Activated naive CD4-positive, alpha-beta T cell treated with anti-CD3 and anti-CD28 coated beads, Interleukin-2, amount 50 U/mL, for 24 hours (primary cell): ENCODE measurements around the gene TRMT61A.

Experiments
- H3K27ac Mint-ChIP-seq: one replicate; pipeline ENCODE4 v1.8.0; 2021; ENCODE audit warnings: mild to moderate bottlenecking, mixed read lengths
- H3K27me3 Mint-ChIP-seq: one replicate; pipeline ENCODE4 v1.8.0; 2021; ENCODE audit warnings: mixed read lengths
- H3K36me3 Mint-ChIP-seq: one replicate; pipeline ENCODE4 v1.8.0; 2021; ENCODE audit warnings: mixed read lengths
- H3K4me1 Mint-ChIP-seq: one replicate; pipeline ENCODE4 v1.8.0; 2021; ENCODE audit warnings: mixed read lengths
- H3K4me3 Mint-ChIP-seq: one replicate; pipeline ENCODE4 v1.8.0; 2021; ENCODE audit warnings: mild to moderate bottlenecking, mixed read lengths
- H3K9me3 Mint-ChIP-seq: one replicate; pipeline ENCODE4 v1.8.0; 2021; ENCODE audit warnings: mixed read lengths

TRMT61A gene

GRCh38 chr14:103555559-103556337 is 26.8 kb downstream of the TRMT61A start:
- H3K9me3 Mint-ChIP-seq: no peaks in the 10 kb centered on the region
- no peaks in the 10 kb centered on the region for H3K27me3 Mint-ChIP-seq
- peaks cover 50% of the 10 kb centered on the region for H3K4me1 Mint-ChIP-seq
- no peak overlapping the region for H3K27ac Mint-ChIP-seq
- no peak overlapping the region for H3K4me3 Mint-ChIP-seq
- H3K36me3 Mint-ChIP-seq: peaks cover 7% of the 10 kb centered on the region

- Mint-ChIP-seq H3K27ac (peak overlapping the region; percentile 30), H3K36me3 (peaks cover 11% of the 10 kb centered on the region), H3K4me1 (peaks cover 62% of the 10 kb centered on the region), H3K4me3 (peak overlapping the region; percentile 4), H3K9me3 (no peaks in the 10 kb centered on the region), H3K27me3 (no peaks in the 10 kb centered on the region)
These were observed 28.2 kb downstream of the TRMT61A start for GRCh38 chr14:103556946-103557758.

- Mint-ChIP-seq H3K9me3 (no peaks in the 10 kb centered on the region), H3K4me3 (peak overlapping the region; percentile 51), H3K27me3 (no peaks in the 10 kb centered on the region), H3K36me3 (peaks cover 11% of the 10 kb centered on the region), H3K4me1 (peaks cover 63% of the 10 kb centered on the region), H3K27ac (peak overlapping the region; percentile 30)
These were observed 29.3 kb downstream of the TRMT61A start for GRCh38 chr14:103558071-103558882.

GRCh38 chr14:103559766-103560165 is 30.8 kb downstream of the TRMT61A start:
- Mint-ChIP-seq H3K9me3 (no peaks in the 10 kb centered on the region), H3K27me3 (no peaks in the 10 kb centered on the region), H3K27ac (no peak overlapping the region), H3K4me3 (peak overlapping the region; percentile 57), H3K36me3 (peaks cover 11% of the 10 kb centered on the region), H3K4me1 (peaks cover 73% of the 10 kb centered on the region)

- Mint-ChIP-seq H3K36me3 (peaks cover 10% of the 10 kb centered on the region), H3K4me3 (peak overlapping the region; percentile 97), H3K27ac (peak overlapping the region; percentile 98), H3K4me1 (peaks cover 71% of the 10 kb centered on the region), H3K27me3 (no peaks in the 10 kb centered on the region), H3K9me3 (no peaks in the 10 kb centered on the region)
These were observed 31.7 kb downstream of the TRMT61A start for GRCh38 chr14:103560691-103561090.

GRCh38 chr14:103561381-103562178 is 32.6 kb downstream of the TRMT61A start:
- Mint-ChIP-seq H3K9me3 (no peaks in the 10 kb centered on the region), H3K36me3 (peaks cover 10% of the 10 kb centered on the region), H3K4me3 (peak overlapping the region; percentile 97), H3K4me1 (peaks cover 75% of the 10 kb centered on the region), H3K27me3 (no peaks in the 10 kb centered on the region), H3K27ac (peak overlapping the region; percentile 98)

- Mint-ChIP-seq H3K4me1 (peaks cover 72% of the 10 kb centered on the region), H3K27me3 (no peaks in the 10 kb centered on the region), H3K9me3 (no peaks in the 10 kb centered on the region), H3K36me3 (peaks cover 10% of the 10 kb centered on the region), H3K4me3 (peak overlapping the region; percentile 97), H3K27ac (peak overlapping the region; percentile 98)
These were observed 33.1 kb downstream of the TRMT61A start for GRCh38 chr14:103562179-103562428.

GRCh38 chr14:103562429-103563225 is 33.6 kb downstream of the TRMT61A start, which contains the start of the genes BAG5 and COA8:
Gene BAG5 (minus strand): TSS chr14:103562657. CDS start chr14:103561164, 1,493 bp downstream.
Gene COA8 (plus strand): TSS chr14:103562960. CDS start chr14:103563002, 42 bp downstream.
- H3K27ac Mint-ChIP-seq: peak within 1 kb of the TSS; percentile 98
- peak within 1 kb of the TSS; percentile 97 for H3K4me3 Mint-ChIP-seq
- peaks cover 10% of the 10 kb centered on the region for H3K36me3 Mint-ChIP-seq
- H3K9me3 Mint-ChIP-seq: no peaks in the 10 kb centered on the region
- peaks cover 67% of the 10 kb centered on the region for H3K4me1 Mint-ChIP-seq
- no peaks in the 10 kb centered on the region for H3K27me3 Mint-ChIP-seq

- peak overlapping the region; percentile 91 for H3K27ac Mint-ChIP-seq
- peak overlapping the region; percentile 94 for H3K4me3 Mint-ChIP-seq
- peaks cover 10% of the 10 kb centered on the region for H3K36me3 Mint-ChIP-seq
- H3K9me3 Mint-ChIP-seq: no peaks in the 10 kb centered on the region
- H3K27me3 Mint-ChIP-seq: no peaks in the 10 kb centered on the region
- H3K4me1 Mint-ChIP-seq: peaks cover 68% of the 10 kb centered on the region
These were observed 34.2 kb downstream of the TRMT61A start for GRCh38 chr14:103563226-103563620.

GRCh38 chr14:103563844-103564505 is 35.0 kb downstream of the TRMT61A start:
- Mint-ChIP-seq H3K4me1 (peaks cover 61% of the 10 kb centered on the region), H3K27ac (no peak overlapping the region), H3K27me3 (no peaks in the 10 kb centered on the region), H3K9me3 (no peaks in the 10 kb centered on the region), H3K36me3 (peaks cover 10% of the 10 kb centered on the region), H3K4me3 (peak overlapping the region; percentile 94)

- Mint-ChIP-seq H3K27me3 (no peaks in the 10 kb centered on the region), H3K36me3 (no peaks in the 10 kb centered on the region), H3K9me3 (no peaks in the 10 kb centered on the region), H3K27ac (no peak overlapping the region), H3K4me3 (no peak overlapping the region), H3K4me1 (peaks cover 29% of the 10 kb centered on the region)
These were observed 40.0 kb downstream of the TRMT61A start for GRCh38 chr14:103568952-103569351.

GRCh38 chr14:103569408-103569807 is 40.4 kb downstream of the TRMT61A start:
- Mint-ChIP-seq H3K4me3 (no peak overlapping the region), H3K27ac (no peak overlapping the region)

GRCh38 chr14:103574104-103574503 is 45.1 kb downstream of the TRMT61A start:
- H3K27me3 Mint-ChIP-seq: no peaks in the 10 kb centered on the region
- H3K4me1 Mint-ChIP-seq: peaks cover 3% of the 10 kb centered on the region
- H3K9me3 Mint-ChIP-seq: no peaks in the 10 kb centered on the region
- no peak overlapping the region for H3K27ac Mint-ChIP-seq
- H3K4me3 Mint-ChIP-seq: no peak overlapping the region
- no peaks in the 10 kb centered on the region for H3K36me3 Mint-ChIP-seq

More at GRCh38 chr14:103569408-103569807, 40.4 kb downstream of the TRMT61A start:
- no peaks in the 10 kb centered on the region for H3K36me3 Mint-ChIP-seq
- no peaks in the 10 kb centered on the region for H3K27me3 Mint-ChIP-seq
- H3K4me1 Mint-ChIP-seq: peaks cover 25% of the 10 kb centered on the region
- H3K9me3 Mint-ChIP-seq: no peaks in the 10 kb centered on the region
